Measurements from ENCODE around the gene HIF1A. TPM values are rescaled to one million over a fixed set of nuclear protein-coding genes. Genes with fewer than 3 reads are reported as not detected.

HIF1A gene
- polyA plus RNA-seq, 6 donors from 2014 or later, result 109 to 152 (median 125) TPM

DNA sequence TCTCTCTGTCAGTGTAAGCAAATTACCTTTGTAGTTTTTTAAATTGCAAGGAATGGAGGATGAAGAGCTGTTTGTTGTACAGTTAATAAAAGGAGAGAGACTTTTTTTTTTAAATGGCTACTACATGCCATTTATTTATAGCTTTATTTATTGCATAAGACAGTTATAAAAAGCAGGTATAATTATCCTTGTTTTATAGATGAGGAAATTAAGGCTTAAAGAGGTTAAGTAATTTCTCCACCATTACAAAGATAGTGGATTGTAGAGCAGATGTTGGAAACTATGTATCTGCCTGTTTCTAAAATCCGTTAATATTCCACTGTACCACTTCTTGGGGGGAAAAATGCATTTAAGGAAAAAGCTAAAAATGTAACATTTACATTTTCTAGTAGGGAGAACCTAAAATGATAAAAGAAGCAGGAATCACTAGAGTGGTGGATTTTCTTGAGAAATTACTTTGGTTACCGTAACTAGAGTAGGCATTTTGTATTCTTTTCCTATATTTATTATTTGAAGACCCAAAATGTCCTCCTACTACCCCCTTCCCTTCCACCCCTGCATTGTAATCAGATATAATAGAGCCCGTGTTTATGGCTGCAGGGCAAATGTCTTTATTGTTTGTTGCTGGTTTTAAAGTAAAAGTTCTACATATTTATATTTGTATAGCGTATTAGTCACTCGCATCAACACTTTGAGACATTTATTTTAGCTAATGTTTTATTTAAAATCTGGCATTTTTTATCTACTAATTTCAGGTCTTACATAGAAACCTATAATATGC, 69.2 kb downstream of the HIF1A start:
- Mint-ChIP-seq H3K27me3 (no peaks in the 10 kb centered on the region), H3K4me1 (peaks cover 32 to 42% (median 38%) of the 10 kb centered on the region in 3 donors)

GRCh38 chr14:61765225-61765943, 70.1 kb downstream of the HIF1A start:
- ATAC-seq (ENCODE audit: low read depth in 2 of 2) (no peak), DNase-seq (no peak)
- Mint-ChIP-seq H3K9me3 (no peaks in the 10 kb centered on the region), H3K36me3 (peaks cover 0 to 5% of the 10 kb centered on the region in 2 donors), H3K4me3 (peak overlapping the region in 2 of 8 donors; percentile 25 to 69), H3K27me3 (no peaks in the 10 kb centered on the region), H3K4me1 (peaks cover 32 to 42% (median 38%) of the 10 kb centered on the region in 3 donors), H3K27ac (peak overlapping the region in 2 of 6 donors; percentile 13 to 36)

More for the DNA sequence above, 69.2 kb downstream of the HIF1A start:
- Mint-ChIP-seq H3K4me3 (peak overlapping the region in 2 of 8 donors; percentile 97 to 99), H3K27ac (peak overlapping the region in 3 of 6 donors; percentile 11 to 98 (median 28)), H3K36me3 (peaks cover 0 to 5% of the 10 kb centered on the region in 2 donors), H3K9me3 (no peaks in the 10 kb centered on the region)
- ATAC-seq (ENCODE audit: low read depth in 2 of 2), result no peak
- DNase-seq, result no peak

- DNase-seq (no peak), ATAC-seq (ENCODE audit: low read depth in 2 of 2) (no peak)
- Mint-ChIP-seq H3K4me1 (peaks cover 32 to 42% (median 38%) of the 10 kb centered on the region in 3 donors), H3K27ac (peak overlapping the region in 2 of 6 donors; percentile 13 to 89), H3K9me3 (no peaks in the 10 kb centered on the region), H3K27me3 (no peaks in the 10 kb centered on the region), H3K36me3 (peaks cover 1 to 5% of the 10 kb centered on the region in 2 donors), H3K4me3 (peak overlapping the region in 1 of 8 donors; percentile 69)
Observed at GRCh38 chr14:61766151-61766550, 70.8 kb downstream of the HIF1A start.

DNA sequence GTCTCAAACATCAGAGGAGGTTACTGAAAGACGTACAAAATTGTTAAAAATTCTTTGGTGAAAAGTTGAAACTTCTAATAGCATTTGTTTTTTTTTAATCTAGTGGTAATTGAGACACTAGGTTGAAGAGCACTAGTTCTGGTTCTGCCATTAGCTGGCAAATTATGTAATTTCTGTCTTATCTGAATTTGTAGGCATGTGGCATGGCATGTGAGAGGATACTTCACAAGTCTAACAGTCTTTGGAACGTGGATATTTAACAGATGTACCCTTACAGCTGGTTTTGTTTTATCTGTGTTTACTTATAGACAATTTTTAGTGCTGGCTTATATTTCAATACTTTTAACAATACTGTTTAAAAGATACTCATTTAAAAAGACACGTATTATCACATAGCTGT, 72.9 kb downstream of the HIF1A start:
- Mint-ChIP-seq H3K36me3 (peaks cover 12 to 16% of the 10 kb centered on the region in 2 donors), H3K27me3 (no peaks in the 10 kb centered on the region), H3K27ac (no peak overlapping the region), H3K4me1 (peaks cover 19 to 29% (median 22%) of the 10 kb centered on the region in 3 donors), H3K4me3 (no peak overlapping the region), H3K9me3 (no peaks in the 10 kb centered on the region)
- no peak for ATAC-seq (ENCODE audit: low read depth in 2 of 2)
- no peak for DNase-seq

- peaks cover 9 to 14% (median 9%) of the 10 kb centered on the region in 3 donors for H3K4me1 Mint-ChIP-seq
Observed at GRCh38 chr14:61769893-61770292, 74.6 kb downstream of the HIF1A start.

DNA sequence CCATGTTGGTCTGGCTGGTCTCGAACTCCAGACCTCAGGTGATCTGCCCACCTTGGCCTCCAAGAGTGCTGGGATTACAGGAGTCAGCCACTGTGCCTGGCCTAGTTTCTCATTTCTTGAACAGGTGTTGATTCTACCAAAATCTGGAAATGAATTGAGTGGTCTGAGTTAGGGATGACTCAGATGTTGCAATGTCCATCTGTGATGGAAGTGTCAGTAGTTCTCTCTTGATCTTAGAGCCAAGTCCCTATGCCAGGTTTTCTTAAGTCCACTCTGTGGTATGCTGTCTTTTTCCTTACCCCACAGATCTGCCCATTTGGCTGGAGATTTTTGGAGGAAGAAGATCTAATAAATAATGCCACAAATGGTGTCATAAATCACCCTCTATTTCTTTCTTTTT, 79.5 kb downstream of the HIF1A start:
- H3K27me3 Mint-ChIP-seq, result no peaks in the 10 kb centered on the region
- peaks cover 0 to 2% (median 0%) of the 10 kb centered on the region in 3 donors for H3K4me1 Mint-ChIP-seq
- DNase-seq (no peak), ATAC-seq (ENCODE audit: low read depth in 2 of 2) (no peak)
- H3K9me3 Mint-ChIP-seq, result no peaks in the 10 kb centered on the region
- H3K36me3 Mint-ChIP-seq, result peaks cover 29 to 31% of the 10 kb centered on the region in 2 donors
- H3K4me3 Mint-ChIP-seq, result no peak overlapping the region
- H3K27ac Mint-ChIP-seq, result no peak overlapping the region

More at GRCh38 chr14:61769893-61770292, 74.6 kb downstream of the HIF1A start:
- ATAC-seq (ENCODE audit: low read depth in 2 of 2) (no peak), DNase-seq (no peak)
- H3K4me3 Mint-ChIP-seq, result no peak overlapping the region
- H3K27ac Mint-ChIP-seq, result no peak overlapping the region
- no peaks in the 10 kb centered on the region for H3K27me3 Mint-ChIP-seq
- peaks cover 17 to 22% of the 10 kb centered on the region in 2 donors for H3K36me3 Mint-ChIP-seq
- H3K9me3 Mint-ChIP-seq, result no peaks in the 10 kb centered on the region

DNA sequence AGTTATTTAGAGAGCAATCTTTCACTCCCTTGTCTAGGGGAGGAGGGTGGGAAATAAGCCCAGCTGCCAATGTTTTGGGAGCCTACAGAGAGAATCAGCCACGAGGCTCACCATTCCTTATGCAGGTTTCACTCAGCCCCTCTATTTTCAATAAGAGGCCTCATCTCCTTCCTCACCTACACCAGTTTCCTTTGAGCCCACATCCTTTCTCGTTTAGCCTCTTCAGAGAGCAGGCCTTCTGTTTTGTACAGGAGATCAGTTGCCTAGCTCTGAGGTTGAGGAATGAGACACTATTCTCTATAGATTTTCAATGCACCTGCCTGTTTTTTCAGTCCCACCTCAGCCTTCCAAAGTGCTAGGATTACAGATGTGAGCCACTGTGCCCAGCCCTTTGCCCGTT, 84.8 kb downstream of the HIF1A start:
- Mint-ChIP-seq H3K9me3 (no peaks in the 10 kb centered on the region), H3K36me3 (peaks cover 23 to 42% of the 10 kb centered on the region in 2 donors), H3K4me1 (peaks cover 0 to 2% (median 0%) of the 10 kb centered on the region in 3 donors), H3K27ac (no peak overlapping the region), H3K27me3 (no peaks in the 10 kb centered on the region), H3K4me3 (no peak overlapping the region)
- ATAC-seq (ENCODE audit: low read depth in 2 of 2) (no peak), DNase-seq (no peak)

- Mint-ChIP-seq H3K27ac (no peak overlapping the region), H3K4me3 (no peak overlapping the region), H3K36me3 (peaks cover 0 to 4% of the 10 kb centered on the region in 2 donors), H3K4me1 (no peaks in the 10 kb centered on the region), H3K27me3 (no peaks in the 10 kb centered on the region), H3K9me3 (no peaks in the 10 kb centered on the region)
- ATAC-seq (ENCODE audit: low read depth in 2 of 2) (no peak), DNase-seq (no peak)
Observed at GRCh38 chr14:61797309-61797708, 102.0 kb downstream of the HIF1A start.

Other genes with a start within 250 kb of the HIF1A start
- gene SNAPC1, start 66.9 kb downstream of the HIF1A start, polyA plus RNA-seq (ENCODE audit: low read depth in 6 of 6), result 1 to 10 TPM; 5.2 to 7.2 (median 6.4) TPM
- under 1 TPM in 1 of 6 donors, not detected in 5; 0.15 TPM for gene SYT16, start 117.2 kb downstream of the HIF1A start, polyA plus RNA-seq (ENCODE audit: low read depth in 6 of 6)